H1 (cell line): ENCODE data around the gene PLXNA4. TPM values are rescaled to one million over a fixed set of nuclear protein-coding genes. Genes with fewer than 3 reads are reported as not detected.
A peak's percentile ranks its signal among the peaks of the same experiment; 100 is the strongest.

ENCODE experiments used
- CTCF ChIA-PET: fragments of 300-600 bp; sonication (Branson Sonifier 250); formaldehyde crosslinking; loops from one replicate; lab custom pipeline; 2021; ENCODE audit not compliant: partially characterized antibody; lab: Charles Lee
- POLR2A ChIA-PET: fragments of 300-600 bp; sonication (Branson Sonifier 250); formaldehyde crosslinking; loops from one replicate; lab custom pipeline; 2021; ENCODE audit warnings: inconsistent platforms; ENCODE audit not compliant: partially characterized antibody; lab: Charles Lee
- DNase-seq, 2 experiments: peaks; one replicate each; pipeline versions ENCODE4 v3.0.0 to v3.0.0-alpha.2; 2010 to 2022; ENCODE audit warnings: low spot score in 2 of 2, low read depth in 1 of 2, mixed read lengths in 1 of 2
- FAIRE-seq: peaks from 2 replicates; lab custom pipeline; 2011; peaks lifted over from hg19 to GRCh38; lab: Jason Lieb, UNC
- H2AFZ ChIP-seq: 2 replicates; pipeline ENCODE4 v1.8.1; 2012; ENCODE audit warnings: low read length, inconsistent platforms
- H2AK5ac ChIP-seq: 2 replicates; pipeline ENCODE4 v1.6.1; 2013; ENCODE audit warnings: low read depth, low read length
- H2BK120ac ChIP-seq: replicated peaks from 2 replicates; pipeline ENCODE3; 2013; ENCODE audit warnings: low read depth, low read length, inconsistent platforms
- H2BK12ac ChIP-seq: 2 replicates; pipeline ENCODE4 v1.6.1; 2013; ENCODE audit warnings: low read depth, low read length
- H2BK15ac ChIP-seq: 2 replicates; pipeline ENCODE4 v1.6.1; 2013; ENCODE audit warnings: low read length
- H2BK20ac ChIP-seq: 2 replicates; pipeline ENCODE4 v1.6.1; 2013; ENCODE audit warnings: low read length
- H2BK5ac ChIP-seq: 2 replicates; pipeline ENCODE4 v1.6.1; 2013; ENCODE audit warnings: low read depth, low read length
- H3K14ac ChIP-seq: 2 replicates; pipeline ENCODE4 v1.6.1; 2013; ENCODE audit warnings: inconsistent platforms; ENCODE audit not compliant: insufficient read length
- H3K18ac ChIP-seq: 2 replicates; pipeline ENCODE4 v1.6.1; 2013; ENCODE audit warnings: low read length; ENCODE audit errors: extremely low read depth
- H3K23ac ChIP-seq: 2 replicates; pipeline ENCODE4 v1.6.1; 2013; ENCODE audit warnings: inconsistent platforms; ENCODE audit not compliant: insufficient read length
- H3K23me2 ChIP-seq: 2 replicates; pipeline ENCODE4 v1.6.1; 2013; ENCODE audit warnings: low read depth, low read length
- H3K27ac ChIP-seq: 2 replicates; pipeline ENCODE4 v1.6.1; 2011; ENCODE audit warnings: low read depth, low read length, inconsistent platforms
- H3K27me3 ChIP-seq, 4 experiments: replicated peaks in 1 of 4; 1 replicate in 1 of 4; 2 replicates in 3 of 4; pipeline versions ENCODE4 v1.6.1 to v1.8.1; 2011 to 2013; ENCODE audit warnings: low read length in 3 of 4, mild to moderate bottlenecking in 3 of 4, inconsistent platforms in 2 of 4, mixed read lengths in 2 of 4, moderate library complexity in 1 of 4; ENCODE audit not compliant: control insufficient read depth in 3 of 4, insufficient read depth in 3 of 4; ENCODE audit errors: extremely low read depth in 1 of 4
- H3K36me3 ChIP-seq, 4 experiments: 2 replicates each; pipeline versions ENCODE4 v1.6.1 to v1.8.1; 2011 to 2013; ENCODE audit warnings: mild to moderate bottlenecking in 4 of 4, low read length in 3 of 4, moderate library complexity in 2 of 4, control low read depth in 1 of 4, inconsistent platforms in 1 of 4; ENCODE audit not compliant: insufficient read depth in 4 of 4, control insufficient read depth in 2 of 4
- H3K4ac ChIP-seq: replicated peaks from 2 replicates; pipeline ENCODE3; 2013; ENCODE audit warnings: low read length, low read depth, mixed read lengths, inconsistent platforms; ENCODE audit not compliant: insufficient read length
- H3K4me1 ChIP-seq, 4 experiments: replicated peaks in 1 of 4; 1 replicate in 1 of 4; 2 replicates in 3 of 4; pipeline versions ENCODE4 v1.6.1 to v1.8.1; 2011 to 2013; ENCODE audit warnings: low read length in 3 of 4, inconsistent platforms in 2 of 4, mixed read lengths in 1 of 4; ENCODE audit not compliant: insufficient read depth in 4 of 4, control insufficient read depth in 3 of 4
- H3K4me2 ChIP-seq, 2 experiments: 2 replicates each; pipeline versions ENCODE4 v1.6.1 to v1.8.1; 2011 to 2013; ENCODE audit warnings: low read depth in 2 of 2, low read length in 2 of 2, control low read depth in 1 of 2, inconsistent platforms in 1 of 2, mild to moderate bottlenecking in 1 of 2; ENCODE audit not compliant: insufficient read depth in 1 of 2
- H3K4me3 ChIP-seq, 4 experiments: fragments of 200-600, 300-600 bp in 1 of 4; sonication (generic), shearing (Covaris generic), sonication (Bioruptor Twin) in 1 of 4; 2 replicates each; pipeline versions ENCODE4 v1.5.1 to v1.8.1; 2011 to 2016; ENCODE audit warnings: low read length in 4 of 4, low read depth in 3 of 4, control low read depth in 2 of 4, inconsistent platforms in 2 of 4, mild to moderate bottlenecking in 2 of 4, mixed read lengths in 1 of 4, moderate library complexity in 1 of 4; ENCODE audit not compliant: insufficient read depth in 2 of 4; ENCODE audit errors: extremely low read depth in 1 of 4
- H3K56ac ChIP-seq: replicated peaks from 2 replicates; pipeline ENCODE3; 2013; ENCODE audit warnings: low read depth, mild to moderate bottlenecking, mixed read lengths, low read length, inconsistent platforms; ENCODE audit not compliant: insufficient read length
- H3K79me1 ChIP-seq: 2 replicates; pipeline ENCODE4 v1.6.1; 2013; ENCODE audit warnings: low read depth, low read length, control low read depth
- H3K79me2 ChIP-seq, 2 experiments: 2 replicates each; pipeline versions ENCODE4 v1.6.1 to v1.8.1; 2012 to 2013; ENCODE audit warnings: low read length in 2 of 2, mild to moderate bottlenecking in 2 of 2, inconsistent platforms in 1 of 2; ENCODE audit not compliant: insufficient read depth in 2 of 2, control insufficient read depth in 1 of 2
- H3K9ac ChIP-seq, 4 experiments: replicated peaks in 1 of 4; 1 replicate in 1 of 4; 2 replicates in 3 of 4; pipeline versions ENCODE4 v1.6.1 to v1.8.1; 2011 to 2013; ENCODE audit warnings: low read depth in 3 of 4, low read length in 3 of 4, control low read depth in 2 of 4, mild to moderate bottlenecking in 2 of 4, moderate library complexity in 2 of 4, inconsistent platforms in 1 of 4; ENCODE audit errors: extremely low read depth in 1 of 4
- H3K9me3 ChIP-seq, 2 experiments: 2 replicates each; pipeline versions ENCODE4 v1.6.1 to v1.8.1; 2012 to 2013; ENCODE audit warnings: mild to moderate bottlenecking in 2 of 2, moderate library complexity in 2 of 2, control low read depth in 1 of 2, inconsistent platforms in 1 of 2, low read depth in 1 of 2, low read length in 1 of 2, mixed read lengths in 1 of 2; ENCODE audit not compliant: insufficient read depth in 2 of 2
- H4K20me1 ChIP-seq, 2 experiments: replicated peaks in 1 of 2; 2 replicates each; pipeline versions ENCODE3 to v1.8.1; 2011 to 2013; ENCODE audit warnings: inconsistent platforms in 2 of 2, low read length in 2 of 2, mild to moderate bottlenecking in 1 of 2; ENCODE audit not compliant: insufficient read depth in 2 of 2, control insufficient read depth in 1 of 2
- H4K5ac ChIP-seq: 2 replicates; pipeline ENCODE4 v1.6.1; 2013; ENCODE audit warnings: low read length, low read depth, mixed read lengths, inconsistent platforms; ENCODE audit not compliant: insufficient read length
- H4K8ac ChIP-seq: 2 replicates; pipeline ENCODE4 v1.8.0; 2013; ENCODE audit warnings: mild to moderate bottlenecking, moderate library complexity, low read length, inconsistent platforms; ENCODE audit not compliant: insufficient read depth; ENCODE audit errors: extremely low read depth
- H4K91ac ChIP-seq: replicated peaks from 2 replicates; pipeline ENCODE3; 2013; ENCODE audit warnings: low read length, mixed read lengths, inconsistent platforms; ENCODE audit not compliant: insufficient read length
- CHD2 ChIP-seq: IDR thresholded peaks from 2 replicates; pipeline ENCODE4 v1.6.1; 2012; ENCODE audit warnings: low read length, improper control_type of control experiment
- FOSL1 ChIP-seq: IDR thresholded peaks from 2 replicates; pipeline ENCODE4 v1.6.1; 2011; ENCODE audit warnings: mild to moderate bottlenecking, low read depth, low read length, moderate library complexity; ENCODE audit not compliant: insufficient read depth
- GTF2F1 ChIP-seq: IDR thresholded peaks from 2 replicates; pipeline ENCODE4 v1.6.1; 2012; ENCODE audit warnings: low read depth, low read length, improper control_type of control experiment, borderline replicate concordance
- PHF8 ChIP-seq: fragments of 200-600 bp; sonication (generic); conservative IDR thresholded peaks from 2 replicates; pipeline ENCODE4 v1.7.1; 2012; ENCODE audit warnings: low read depth, mild to moderate bottlenecking, inconsistent platforms, low read length, moderate library complexity
- RFX5 ChIP-seq: IDR thresholded peaks from 2 replicates; pipeline ENCODE4 v1.6.1; 2011; ENCODE audit warnings: low read depth, low read length, improper control_type of control experiment, borderline replicate concordance
- TAF1 ChIP-seq: IDR thresholded peaks from 2 replicates; pipeline ENCODE4 v1.6.1; 2011; ENCODE audit warnings: mild to moderate bottlenecking, low read depth, low read length
- WGBS, 2 experiments: shearing (Covaris generic) in 1 of 2; methylation state at CpG; one replicate each; pipeline versions ENCODE4 v1.1.6 to v1.1.7; 2013 to 2015; ENCODE audit warnings: low lambda C conversion rate in 2 of 2, mixed read lengths in 2 of 2, inconsistent platforms in 1 of 2, low coverage in 1 of 2, missing lambda C conversion rate in 1 of 2; ENCODE audit not compliant: insufficient replicate concordance in 2 of 2, insufficient coverage in 1 of 2, insufficient read length in 1 of 2; ENCODE audit errors: extremely low coverage in 1 of 2, missing lambda C conversion rate in 1 of 2; 5-methylcytosine and 5-hydroxymethylcytosine counted together
- polyA plus RNA-seq, 7 experiments: library from polyadenylated mRNA; depleted of rRNA in 3 of 7; stranded (reverse) in 5 of 7; unstranded in 2 of 7; fragments of >200 nt in 5 of 7; fragments of 200-250 nt in 2 of 7; gene quantifications; 1 replicate in 5 of 7; 2 replicates in 1 of 7; 4 replicates in 1 of 7; pipeline versions ENCODE4 v1.2.1 to v1.2.3, GENCODE V29; 2011 to 2013; ENCODE audit warnings: missing spikeins in 2 of 7, mixed read lengths in 2 of 7
- total RNA-seq: library from RNA; stranded (reverse); fragmentation: NEBNext Ultra II Directional; extraction: Animal tissue kit (Norgen Biotek cat#: 25700); gene quantifications from 2 replicates; pipeline ENCODE4 v1.2.1, GENCODE V29; 2021

Gene PLXNA4
- total and polyA plus RNA-seq, 2 of the 8 experiments (the other 6 are each of a cell fraction or from before 2014, with no cell fraction given) = 0.76 to 0.79 TPM

- CTCF ChIA-PET = interaction anchor here (0.5 to 1.7 kb wide), 6 partner anchors 28 to 713 kb away, joined by 3 to 6 read pairs (median 4); no protein-coding TSS in a partner anchor
- H4K5ac ChIP-seq = no peak overlapping the region
- WGBS, 2 experiments = 83% methylated on average over 13 of the region's 13 CpGs; no CpG with 5 or more reads in 1 of the 2 experiments
- no peak overlapping the region for H2AFZ ChIP-seq
- H3K4me1 ChIP-seq = peaks cover 0 to 7% (median 0%) of the 10 kb centered on the region in 4 experiments; a peak in 1 of 7 replicates
- H3K4ac ChIP-seq = no peak overlapping the region
- peak overlapping the region; percentile 16; the same call in 1 of the 2 replicates for H2BK15ac ChIP-seq
- no peak for TF ChIP-seq FOSL1
- TF ChIP-seq TAF1 = no peak
- TF ChIP-seq CHD2 = no peak
- no peak for TF ChIP-seq RFX5
- no peak for TF ChIP-seq GTF2F1
- no peak for TF ChIP-seq PHF8
- TF ChIP-seq, all 59 proteins: peak for 0
- Histone ChIP-seq H3K4me3 (no peak overlapping the region), H2BK5ac (no peak overlapping the region), H3K27me3 (peaks cover 0 to 3% (median 0%) of the 10 kb centered on the region in 4 experiments; a peak in 2 of 7 replicates), H3K27ac (no peak overlapping the region), H3K36me3 (no peaks in the 10 kb centered on the region), H2AK5ac (no peak overlapping the region), H4K8ac (no peak overlapping the region), H3K9me3 (no peaks in the 10 kb centered on the region; a peak in 1 of 4 replicates), H2BK12ac (no peak overlapping the region), H3K23ac (no peak overlapping the region), H3K23me2 (no peaks in the 10 kb centered on the region), H2BK120ac (no peak overlapping the region), H3K56ac (no peak overlapping the region), H2BK20ac (no peak overlapping the region), H4K20me1 (no peaks in the 10 kb centered on the region), H4K91ac (no peak overlapping the region), H3K79me2 (no peaks in the 10 kb centered on the region), H3K18ac (no peak overlapping the region), H3K14ac (no peak overlapping the region), H3K4me2 (no peak overlapping the region), H3K9ac (no peak overlapping the region), H3K79me1 (no peaks in the 10 kb centered on the region)
- POLR2A ChIA-PET = interaction anchor here (0.6 kb wide), 1 partner anchor 444 kb away, joined by 3 read pairs; no protein-coding TSS in a partner anchor
- FAIRE-seq (no peak), DNase-seq (no peak)
These were observed 499.8 kb downstream of the PLXNA4 start for GRCh38 chr7:132076301-132077035.
